DOHH2 (cell line): ENCODE results near the gene MRPS18A.

ENCODE experiments used
- H3F3A ChIP-seq: fragments of 200-600 bp; sonication (generic), shearing (Covaris generic); 2 replicates; pipeline ENCODE4 v1.6.0; 2016; ENCODE audit warnings: antibody characterized with exemption, mild to moderate bottlenecking; ENCODE audit not compliant: control insufficient read depth, insufficient read depth
- H3K27ac ChIP-seq: fragments of 200-600 bp; sonication (generic); 2 replicates; pipeline ENCODE4 v1.5.1; 2014; ENCODE audit warnings: low read depth, mild to moderate bottlenecking, low read length, moderate library complexity
- H3K27me3 ChIP-seq: fragments of 200-600 bp; sonication (generic); 2 replicates; pipeline ENCODE4 v1.6.1; 2014; ENCODE audit warnings: mild to moderate bottlenecking, low read length, mixed read lengths; ENCODE audit not compliant: control insufficient read depth
- H3K36me3 ChIP-seq: fragments of 200-600 bp; sonication (generic); 2 replicates; pipeline ENCODE4 v1.6.1; 2014; ENCODE audit warnings: mild to moderate bottlenecking, low read length, moderate library complexity, mixed read lengths; ENCODE audit not compliant: control insufficient read depth
- H3K4me1 ChIP-seq: fragments of 200-600 bp; sonication (generic); 2 replicates; pipeline ENCODE4 v1.6.1; 2014; ENCODE audit warnings: mild to moderate bottlenecking, low read length, mixed read lengths; ENCODE audit not compliant: control insufficient read depth
- H3K4me2 ChIP-seq: fragments of 200-600 bp; sonication (generic); 2 replicates; pipeline ENCODE4 v1.6.0; 2014; ENCODE audit warnings: mild to moderate bottlenecking, low read length, moderate library complexity
- H3K4me3 ChIP-seq: fragments of 200-600 bp; sonication (generic); 2 replicates; pipeline ENCODE4 v1.5.1; 2014; ENCODE audit warnings: mild to moderate bottlenecking, low read length, mixed read lengths
- H3K79me2 ChIP-seq: fragments of 200-600 bp; sonication (generic); 2 replicates; pipeline ENCODE4 v1.6.1; 2014; ENCODE audit warnings: mild to moderate bottlenecking, low read length, mixed read lengths; ENCODE audit not compliant: control insufficient read depth
- H3K9me2 ChIP-seq: fragments of 200-600 bp; sonication (generic); replicated peaks from 2 replicates; pipeline ENCODE4 v1.6.1; 2014; ENCODE audit warnings: mild to moderate bottlenecking, low read length, mixed read lengths; ENCODE audit not compliant: control insufficient read depth
- H3K9me3 ChIP-seq: fragments of 200-600 bp; sonication (generic); 2 replicates; pipeline ENCODE4 v1.6.1; 2014; ENCODE audit warnings: antibody characterized with exemption, low read length, mixed read lengths; ENCODE audit not compliant: control insufficient read depth, insufficient read depth
- H4K20me1 ChIP-seq: fragments of 200-600 bp; sonication (generic); 2 replicates; pipeline ENCODE4 v1.6.0; 2014; ENCODE audit warnings: low read depth, mild to moderate bottlenecking, antibody characterized with exemption, low read length, moderate library complexity; ENCODE audit not compliant: control insufficient read depth, insufficient read depth
- CTCF ChIP-seq: fragments of 200-600 bp; sonication (generic); IDR thresholded peaks from one replicate; pipeline ENCODE4 v1.5.1; 2014; ENCODE audit warnings: antibody characterized with exemption, mild to moderate bottlenecking, low read depth, low read length; ENCODE audit not compliant: poor library complexity, severe bottlenecking
- EZH2phosphoT487 ChIP-seq: fragments of 200-600 bp; sonication (generic); IDR thresholded peaks from 2 replicates; pipeline ENCODE4 v1.6.1; 2017; ENCODE audit warnings: borderline replicate concordance, mild to moderate bottlenecking, antibody characterized with exemption, low read length, moderate library complexity, mixed read lengths

Gene MRPS18A

GRCh38 chr6:43621836-43622180, 65.8 kb downstream of the MRPS18A start:
- Histone ChIP-seq H3K9me2 (no peaks in the 10 kb centered on the region), H3K9me3 (no peaks in the 10 kb centered on the region), H3K4me1 (no peaks in the 10 kb centered on the region; the same call in 1 of the 2 replicates), H3K36me3 (peaks cover 75% of the 10 kb centered on the region), H3F3A (peaks cover 21% of the 10 kb centered on the region), H3K4me2 (no peak overlapping the region), H3K27ac (no peak overlapping the region), H3K4me3 (no peak overlapping the region), H3K27me3 (no peaks in the 10 kb centered on the region), H4K20me1 (no peaks in the 10 kb centered on the region), H3K79me2 (peaks cover 5% of the 10 kb centered on the region)
- TF ChIP-seq EZH2phosphoT487 (no peak), CTCF (no peak)
